ENCODE results near the gene PLCB4.

Gene PLCB4

DNA sequence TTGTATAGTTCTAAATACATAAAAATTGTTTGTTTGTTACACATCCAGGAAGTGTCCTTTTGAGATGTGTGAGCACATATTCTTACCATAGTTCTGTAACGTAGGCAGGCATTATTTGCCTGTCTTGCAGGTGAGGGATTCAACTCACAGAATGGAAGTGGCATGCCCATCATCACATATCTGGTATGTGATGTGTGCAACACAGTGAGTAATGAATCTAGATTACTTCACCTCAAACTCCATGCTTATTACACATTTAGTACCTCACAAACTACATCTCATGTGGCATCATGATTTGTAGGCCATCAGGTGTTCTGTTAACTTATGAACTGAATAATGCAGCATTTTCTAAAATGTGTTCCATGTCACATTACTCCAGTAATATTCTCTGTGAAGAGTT, 181.6 kb downstream of the PLCB4 start:
- no peaks in the 10 kb centered on the region for H3K36me3 ChIP-seq (ENCODE audit: control insufficient read depth, insufficient read depth, low read length)
- no peaks in the 10 kb centered on the region for H3K9me3 ChIP-seq (ENCODE audit: control insufficient read depth, low read length)
- H3K79me2 ChIP-seq = no peaks in the 10 kb centered on the region
- H3K9ac ChIP-seq = no peak overlapping the region
- H3K4me1 ChIP-seq = no peaks in the 10 kb centered on the region
- TF ChIP-seq, protein P1, sequence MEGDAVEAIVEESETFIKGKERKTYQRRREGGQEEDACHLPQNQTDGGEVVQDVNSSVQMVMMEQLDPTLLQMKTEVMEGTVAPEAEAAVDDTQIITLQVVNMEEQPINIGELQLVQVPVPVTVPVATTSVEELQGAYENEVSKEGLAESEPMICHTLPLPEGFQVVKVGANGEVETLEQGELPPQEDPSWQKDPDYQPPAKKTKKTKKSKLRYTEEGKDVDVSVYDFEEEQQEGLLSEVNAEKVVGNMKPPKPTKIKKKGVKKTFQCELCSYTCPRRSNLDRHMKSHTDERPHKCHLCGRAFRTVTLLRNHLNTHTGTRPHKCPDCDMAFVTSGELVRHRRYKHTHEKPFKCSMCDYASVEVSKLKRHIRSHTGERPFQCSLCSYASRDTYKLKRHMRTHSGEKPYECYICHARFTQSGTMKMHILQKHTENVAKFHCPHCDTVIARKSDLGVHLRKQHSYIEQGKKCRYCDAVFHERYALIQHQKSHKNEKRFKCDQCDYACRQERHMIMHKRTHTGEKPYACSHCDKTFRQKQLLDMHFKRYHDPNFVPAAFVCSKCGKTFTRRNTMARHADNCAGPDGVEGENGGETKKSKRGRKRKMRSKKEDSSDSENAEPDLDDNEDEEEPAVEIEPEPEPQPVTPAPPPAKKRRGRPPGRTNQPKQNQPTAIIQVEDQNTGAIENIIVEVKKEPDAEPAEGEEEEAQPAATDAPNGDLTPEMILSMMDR (IDR thresholded peaks at IDR 0.05) = no peak
- no peak overlapping the region for H3K27ac ChIP-seq
- H2AFZ ChIP-seq = no peak overlapping the region
- no peak overlapping the region for H3K4me2 ChIP-seq (ENCODE audit: low read length)
- no peak overlapping the region for H3K4me3 ChIP-seq (ENCODE audit: low read depth, low read length)
- H3K27me3 ChIP-seq (ENCODE audit: control insufficient read depth, insufficient read depth, low read length) = no peaks in the 10 kb centered on the region

GRCh38 chr20:9253006-9253539, 184.2 kb downstream of the PLCB4 start:
- no peak overlapping the region for H3K27ac ChIP-seq

GRCh38 chr20:9255171-9255570, 186.3 kb downstream of the PLCB4 start:
- Histone ChIP-seq H3K9me3 (ENCODE audit: control insufficient read depth, low read length) (no peaks in the 10 kb centered on the region), H3K27me3 (ENCODE audit: control insufficient read depth, insufficient read depth, low read length) (no peaks in the 10 kb centered on the region), H3K4me2 (ENCODE audit: low read length) (no peak overlapping the region), H3K36me3 (ENCODE audit: control insufficient read depth, insufficient read depth, low read length) (no peaks in the 10 kb centered on the region), H2AFZ (no peak overlapping the region), H3K9ac (no peak overlapping the region), H3K79me2 (no peaks in the 10 kb centered on the region), H3K4me3 (ENCODE audit: low read depth, low read length) (no peak overlapping the region), H3K27ac (no peak overlapping the region), H3K4me1 (no peaks in the 10 kb centered on the region)
- TF ChIP-seq, protein P1 (IDR thresholded peaks at IDR 0.05) = no peak

More at GRCh38 chr20:9253006-9253539, 184.2 kb downstream of the PLCB4 start:
- Histone ChIP-seq H3K4me2 (ENCODE audit: low read length) (no peak overlapping the region), H3K9ac (no peak overlapping the region), H3K4me3 (ENCODE audit: low read depth, low read length) (no peak overlapping the region), H3K4me1 (no peaks in the 10 kb centered on the region), H2AFZ (no peak overlapping the region), H3K27me3 (ENCODE audit: control insufficient read depth, insufficient read depth, low read length) (no peaks in the 10 kb centered on the region), H3K9me3 (ENCODE audit: control insufficient read depth, low read length) (no peaks in the 10 kb centered on the region), H3K79me2 (no peaks in the 10 kb centered on the region), H3K36me3 (ENCODE audit: control insufficient read depth, insufficient read depth, low read length) (no peaks in the 10 kb centered on the region)
- TF ChIP-seq, protein P1 (IDR thresholded peaks at IDR 0.05) = no peak

DNA sequence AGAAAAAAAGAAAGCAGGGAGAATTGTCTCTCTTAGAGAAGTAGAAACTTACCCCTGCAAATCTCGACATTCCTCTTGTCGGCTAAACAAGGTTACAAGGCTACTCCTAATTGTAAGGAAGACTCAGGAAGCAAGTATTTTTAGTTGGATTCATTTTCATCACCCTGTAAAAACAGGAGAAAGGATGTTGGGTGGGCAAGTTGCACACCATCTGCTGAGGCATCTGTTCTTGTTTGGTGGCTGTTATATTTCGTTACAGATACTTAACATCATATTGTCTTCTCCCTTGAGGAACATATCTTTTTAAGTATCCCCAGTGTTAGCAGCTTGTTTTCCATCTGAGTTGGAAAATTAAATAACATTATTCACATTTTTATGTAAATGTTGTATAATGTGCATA, 187.5 kb downstream of the PLCB4 start:
- H3K9me3 ChIP-seq (ENCODE audit: control insufficient read depth, low read length) = no peaks in the 10 kb centered on the region
- TF ChIP-seq, protein P1 (IDR thresholded peaks at IDR 0.05) = no peak
- no peak overlapping the region for H3K27ac ChIP-seq
- no peak overlapping the region for H3K9ac ChIP-seq
- H3K27me3 ChIP-seq (ENCODE audit: control insufficient read depth, insufficient read depth, low read length) = no peaks in the 10 kb centered on the region
- H3K79me2 ChIP-seq = no peaks in the 10 kb centered on the region
- no peaks in the 10 kb centered on the region for H3K36me3 ChIP-seq (ENCODE audit: control insufficient read depth, insufficient read depth, low read length)
- H3K4me1 ChIP-seq = no peaks in the 10 kb centered on the region
- H2AFZ ChIP-seq = no peak overlapping the region
- H3K4me3 ChIP-seq (ENCODE audit: low read depth, low read length) = no peak overlapping the region
- no peak overlapping the region for H3K4me2 ChIP-seq (ENCODE audit: low read length)

DNA sequence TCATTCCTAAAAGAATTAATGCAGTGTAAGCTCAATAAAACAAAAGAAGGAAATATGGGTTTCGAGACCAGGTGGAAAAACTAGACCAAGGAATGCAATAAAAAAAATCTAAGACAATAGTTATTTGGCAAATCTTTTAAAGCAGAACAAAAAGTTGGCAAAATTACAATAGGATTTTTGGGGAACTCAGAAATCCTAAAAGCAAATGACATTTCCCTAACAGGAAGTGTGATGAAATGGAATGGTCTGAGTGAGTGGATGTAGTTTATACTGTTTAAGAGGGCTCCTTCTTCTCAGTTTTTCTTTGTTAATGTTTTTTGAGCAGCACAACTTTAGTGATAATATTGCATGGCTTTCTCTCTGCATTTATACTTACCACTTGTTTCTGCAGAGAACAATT, 190.0 kb downstream of the PLCB4 start:
- Histone ChIP-seq H3K4me3 (ENCODE audit: low read depth, low read length) (no peak overlapping the region), H3K27me3 (ENCODE audit: control insufficient read depth, insufficient read depth, low read length) (no peaks in the 10 kb centered on the region), H3K9ac (no peak overlapping the region), H2AFZ (no peak overlapping the region), H3K36me3 (ENCODE audit: control insufficient read depth, insufficient read depth, low read length) (no peaks in the 10 kb centered on the region), H3K4me1 (no peaks in the 10 kb centered on the region), H3K4me2 (ENCODE audit: low read length) (no peak overlapping the region), H3K27ac (no peak overlapping the region), H3K9me3 (ENCODE audit: control insufficient read depth, low read length) (no peaks in the 10 kb centered on the region), H3K79me2 (no peaks in the 10 kb centered on the region)
- TF ChIP-seq, protein P1 (IDR thresholded peaks at IDR 0.05) = no peak
